NCI-H2107 treated with DMSO at 0.1 percent for 48 hours (cell line): ENCODE results near the gene TMEM200A.

ENCODE experiments used
- DNase-seq: peaks from one replicate; lab custom pipeline; 2025; ENCODE audit not compliant: unreplicated experiment; lab: John Stamatoyannopoulos, UW

The TMEM200A gene

GRCh38 chr6:130485870-130486269 is 120.1 kb downstream of the TMEM200A start:
- no peak for DNase-seq

DNA sequence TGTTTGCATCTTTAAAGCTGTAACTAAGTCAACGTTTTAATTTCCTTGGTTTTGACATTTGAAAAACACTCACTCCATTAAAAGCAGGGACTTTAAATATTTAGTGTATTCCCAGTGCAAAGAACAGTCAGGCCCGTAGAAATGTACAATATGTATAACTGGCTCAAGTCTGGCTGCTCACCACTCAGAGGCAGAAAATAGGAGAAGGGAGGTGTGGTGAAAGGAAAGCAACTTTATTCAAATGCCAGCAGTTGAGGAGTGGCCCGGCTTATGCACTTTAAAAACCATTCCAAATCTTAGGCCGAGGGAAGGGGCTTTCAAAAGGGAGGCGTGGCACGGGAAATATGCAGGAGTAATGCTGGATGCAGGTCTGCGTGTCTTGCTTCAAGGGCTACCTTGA is 120.6 kb downstream of the TMEM200A start:
- DNase-seq: no peak

GRCh38 chr6:130489514-130489913 is 123.7 kb downstream of the TMEM200A start:
- DNase-seq: no peak
